IMR-90 (cell line): ENCODE measurements around the gene PPP1R14C. TPM values are rescaled to one million over a fixed set of nuclear protein-coding genes. Genes with fewer than 3 reads are reported as not detected.

Source experiments
- ATAC-seq: fragments of 200-7000 bp; cut with Tn5 transposase; 2 replicates; pipeline ENCODE4 v1.9.1; 2020; ENCODE audit warnings: low read depth, mild to moderate bottlenecking, moderate library complexity
- BruUV-seq: library from RNA; stranded (reverse); fragments of 400-500 nt; replicated peaks from 2 replicates; lab custom pipeline; 2021; lab: Mats Ljungman, UMichigan
- CTCF ChIA-PET: fragments of 300-600 bp; formaldehyde crosslinking; extraction: SDS; loops from one replicate; lab custom pipeline; 2021; ENCODE audit warnings: antibody characterized with exemption; lab: Yijun Ruan, JAX
- POLR2A ChIA-PET: fragments of 300-600 bp; sonication (Branson Sonifier 250); formaldehyde crosslinking; loops from one replicate; lab custom pipeline; 2022; ENCODE audit warnings: antibody characterized with exemption; ENCODE audit not compliant: unreplicated experiment; lab: Charles Lee
- DNase-seq: peaks from one replicate; pipeline ENCODE4 v3.0.0; 2013
- H2AFZ ChIP-seq: replicated peaks from 2 replicates; pipeline ENCODE3; 2013; ENCODE audit warnings: low read length, mild to moderate bottlenecking; ENCODE audit not compliant: poor library complexity
- H2AK5ac ChIP-seq: 2 replicates; pipeline ENCODE4 v1.6.1; 2013; ENCODE audit warnings: low read depth, low read length, inconsistent platforms
- H2AK9ac ChIP-seq: replicated peaks from 2 replicates; pipeline ENCODE3; 2013; ENCODE audit warnings: mild to moderate bottlenecking, low read depth, low read length, moderate library complexity; ENCODE audit not compliant: poor library complexity
- H2BK120ac ChIP-seq: 2 replicates; pipeline ENCODE4 v1.6.1; 2013; ENCODE audit warnings: low read depth, low read length, inconsistent platforms
- H2BK15ac ChIP-seq: 3 replicates; pipeline ENCODE4 v1.6.1; 2013; ENCODE audit warnings: low read depth, low read length, inconsistent platforms
- H2BK20ac ChIP-seq: 2 replicates; pipeline ENCODE4 v1.6.1; 2013; ENCODE audit warnings: low read depth, mild to moderate bottlenecking, inconsistent platforms, low read length, moderate library complexity
- H2BK5ac ChIP-seq: 2 replicates; pipeline ENCODE4 v1.6.1; 2013; ENCODE audit warnings: mild to moderate bottlenecking, low read depth, low read length, inconsistent platforms; ENCODE audit not compliant: poor library complexity, severe bottlenecking
- H3K14ac ChIP-seq: replicated peaks from 2 replicates; pipeline ENCODE4 v1.6.1; 2013; ENCODE audit warnings: low read depth, low read length, inconsistent platforms
- H3K18ac ChIP-seq: 2 replicates; pipeline ENCODE4 v1.6.1; 2013; ENCODE audit warnings: low read depth, low read length, control low read depth
- H3K23ac ChIP-seq: 2 replicates; pipeline ENCODE4 v1.6.1; 2013; ENCODE audit warnings: low read depth, low read length, inconsistent platforms
- H3K27ac ChIP-seq: 2 replicates; pipeline ENCODE4 v1.5.1; 2013; ENCODE audit warnings: mild to moderate bottlenecking, control low read depth, low read length; ENCODE audit not compliant: insufficient read depth
- H3K27me3 ChIP-seq: 2 replicates; pipeline ENCODE4 v1.6.1; 2013; ENCODE audit warnings: low read length; ENCODE audit not compliant: control insufficient read depth, insufficient read depth
- H3K36me3 ChIP-seq: 2 replicates; pipeline ENCODE4 v1.6.1; 2013; ENCODE audit warnings: low read length, mixed read lengths; ENCODE audit not compliant: control insufficient read depth, insufficient read depth
- H3K4ac ChIP-seq: 2 replicates; pipeline ENCODE4 v1.6.1; 2013; ENCODE audit warnings: low read depth, low read length, inconsistent platforms
- H3K4me1 ChIP-seq: 2 replicates; pipeline ENCODE4 v1.6.1; 2013; ENCODE audit warnings: low read length, mixed read lengths; ENCODE audit not compliant: control insufficient read depth, insufficient read depth
- H3K4me2 ChIP-seq: 2 replicates; pipeline ENCODE4 v1.6.1; 2013; ENCODE audit warnings: low read depth, mild to moderate bottlenecking, control low read depth, low read length, moderate library complexity
- H3K4me3 ChIP-seq: 2 replicates; pipeline ENCODE4 v1.5.1; 2013; ENCODE audit warnings: low read depth, mild to moderate bottlenecking, control low read depth, low read length, moderate library complexity; ENCODE audit not compliant: insufficient read depth
- H3K56ac ChIP-seq: 2 replicates; pipeline ENCODE4 v1.6.1; 2013; ENCODE audit warnings: low read length, inconsistent platforms; ENCODE audit not compliant: insufficient read depth; ENCODE audit errors: extremely low read depth
- H3K79me1 ChIP-seq, 2 experiments: 2 replicates each; pipeline ENCODE4 v1.6.1; 2013; ENCODE audit warnings: low read length in 2 of 2, inconsistent platforms in 1 of 2, low read depth in 1 of 2
- H3K9ac ChIP-seq: 2 replicates; pipeline ENCODE4 v1.6.1; 2013; ENCODE audit warnings: low read depth, low read length, control low read depth
- H3K9me1 ChIP-seq: 2 replicates; pipeline ENCODE4 v1.6.1; 2013; ENCODE audit warnings: low read length, inconsistent platforms; ENCODE audit not compliant: insufficient read depth
- H3K9me3 ChIP-seq: 2 replicates; pipeline ENCODE4 v1.6.1; 2013; ENCODE audit warnings: low read length; ENCODE audit not compliant: control insufficient read depth, insufficient read depth
- H4K20me1 ChIP-seq: 2 replicates; pipeline ENCODE4 v1.6.1; 2013; ENCODE audit warnings: low read length, inconsistent platforms; ENCODE audit not compliant: insufficient read depth
- H4K5ac ChIP-seq: 2 replicates; pipeline ENCODE4 v1.6.1; 2013; ENCODE audit warnings: mild to moderate bottlenecking, low read depth, low read length, control low read depth
- H4K8ac ChIP-seq, 2 experiments: 2 replicates each; pipeline ENCODE4 v1.6.1; 2013; ENCODE audit warnings: low read depth in 2 of 2, low read length in 2 of 2, control low read depth in 1 of 2, inconsistent platforms in 1 of 2
- H4K91ac ChIP-seq: 2 replicates; pipeline ENCODE4 v1.6.1; 2013; ENCODE audit warnings: low read depth, low read length, inconsistent platforms; ENCODE audit not compliant: insufficient read depth
- CEBPB ChIP-seq: IDR thresholded peaks from 2 replicates; pipeline ENCODE4 v1.6.1; 2012; ENCODE audit warnings: low read depth, low read length, improper control_type of control experiment
- MAFK ChIP-seq: IDR thresholded peaks from 2 replicates; pipeline ENCODE4 v1.6.1; 2012; ENCODE audit warnings: low read depth, low read length, improper control_type of control experiment
- MAZ ChIP-seq: IDR thresholded peaks from 2 replicates; pipeline ENCODE4 v1.6.1; 2012; ENCODE audit warnings: low read depth, mild to moderate bottlenecking, low read length, improper control_type of control experiment, moderate library complexity, borderline replicate concordance
- NFE2L2 ChIP-seq: fragments of 150-350 bp; IDR thresholded peaks from 2 replicates; pipeline ENCODE4 v1.6.1; 2016; ENCODE audit warnings: low read depth, mild to moderate bottlenecking, low read length
- RAD21 ChIP-seq: IDR thresholded peaks from 2 replicates; pipeline ENCODE4 v1.6.1; 2012; ENCODE audit warnings: low read length, improper control_type of control experiment
- SMC3 ChIP-seq: fragments of 150-350 bp; IDR thresholded peaks from 2 replicates; pipeline ENCODE4 v1.6.1; 2016; ENCODE audit warnings: low read depth, mild to moderate bottlenecking, antibody characterized with exemption, low read length, moderate library complexity
- WGBS, 2 experiments: methylation state at CpG; one replicate each; pipeline versions ENCODE4 v1.1.5 to v1.1.7; 2013; ENCODE audit warnings: missing lambda C conversion rate in 2 of 2; ENCODE audit not compliant: insufficient read length in 1 of 2; ENCODE audit errors: extremely low coverage in 2 of 2; 5-methylcytosine and 5-hydroxymethylcytosine counted together
- dilution Hi-C: fragments of 300-500 bp; cut with HindIII; formaldehyde crosslinking; loops from one replicate; pipeline ENCODE4 v1.14.3; 2018; ENCODE audit warnings: low sequenced_read_pairs; ENCODE audit not compliant: unreplicated experiment
- in situ Hi-C: fragments of 300-500 bp; cut with MboI; formaldehyde crosslinking; loops from 3 replicates; pipeline ENCODE4 v1.14.3; 2019; ENCODE audit warnings: low sequenced_read_pairs, inconsistent platforms, mixed read lengths
- intact Hi-C: fragments of 100-400 bp; cut with micrococcal nuclease; formaldehyde crosslinking; loops from 2 replicates; pipeline ENCODE4 v1.10.0; 2022
- polyA plus RNA-seq, 3 experiments: library from polyadenylated mRNA; depleted of rRNA; stranded (reverse); fragments of >200 nt; gene quantifications; 2 replicates each; pipeline ENCODE4 v1.2.3, GENCODE V29; 2012; ENCODE audit warnings: low replicate concordance in 1 of 3
- total RNA-seq: library from RNA; depleted of rRNA; stranded (reverse); fragments of >200 nt; gene quantifications from 2 replicates; pipeline ENCODE4 v1.2.3, GENCODE V29; 2012

PPP1R14C gene
- total and polyA plus RNA-seq, 2 of the 4 experiments (the other 2 are of a cell fraction), result not detected

- no peak for DNase-seq
- Histone ChIP-seq H3K4me2 (no peak overlapping the region), H2BK20ac (no peak overlapping the region), H4K20me1 (no peaks in the 10 kb centered on the region), H4K5ac (no peak overlapping the region), H2AK5ac (no peak overlapping the region), H3K18ac (no peak overlapping the region), H3K36me3 (no peaks in the 10 kb centered on the region), H4K8ac (no peak overlapping the region), H3K14ac (no peak overlapping the region), H3K4me3 (no peak overlapping the region), H3K9me1 (no peaks in the 10 kb centered on the region), H2BK15ac (no peak overlapping the region), H3K4ac (no peak overlapping the region), H2BK120ac (no peak overlapping the region), H2BK5ac (no peak overlapping the region), H2AFZ (no peak overlapping the region), H4K91ac (no peak overlapping the region), H3K27me3 (peaks cover 3% of the 10 kb centered on the region; the same call in 1 of the 2 replicates), H3K56ac (no peak overlapping the region; the same call in 1 of the 2 replicates), H3K9ac (no peak overlapping the region), H3K4me1 (no peaks in the 10 kb centered on the region), H3K27ac (no peak overlapping the region), H3K23ac (no peak overlapping the region), H3K79me1 (no peaks in the 10 kb centered on the region), H3K9me3 (no peaks in the 10 kb centered on the region), H2AK9ac (no peak overlapping the region)
- ChIA-PET CTCF (interaction anchor here (0.6 kb wide), 1 partner anchor 313 kb away, joined by 4 read pairs; no protein-coding TSS in a partner anchor), POLR2A (no interaction called here)
- dilution Hi-C loops (no loop called here), intact Hi-C loops (no loop called here), in situ Hi-C loops (no loop called here)
- BruUV-seq, result no TSS peak
- no CpG with 5 or more reads among the region's 8 CpGs for WGBS, 2 experiments
- ATAC-seq, result no peak
- TF ChIP-seq SMC3 (no peak), MAFK (no peak), RAD21 (no peak), MAZ (no peak), NFE2L2 (no peak), CEBPB (no peak)
Measured at GRCh38 chr6:150276168-150276936, 133.5 kb downstream of the PPP1R14C start.
